ENCODE data around the gene CRYGN.

The CRYGN gene

DNA sequence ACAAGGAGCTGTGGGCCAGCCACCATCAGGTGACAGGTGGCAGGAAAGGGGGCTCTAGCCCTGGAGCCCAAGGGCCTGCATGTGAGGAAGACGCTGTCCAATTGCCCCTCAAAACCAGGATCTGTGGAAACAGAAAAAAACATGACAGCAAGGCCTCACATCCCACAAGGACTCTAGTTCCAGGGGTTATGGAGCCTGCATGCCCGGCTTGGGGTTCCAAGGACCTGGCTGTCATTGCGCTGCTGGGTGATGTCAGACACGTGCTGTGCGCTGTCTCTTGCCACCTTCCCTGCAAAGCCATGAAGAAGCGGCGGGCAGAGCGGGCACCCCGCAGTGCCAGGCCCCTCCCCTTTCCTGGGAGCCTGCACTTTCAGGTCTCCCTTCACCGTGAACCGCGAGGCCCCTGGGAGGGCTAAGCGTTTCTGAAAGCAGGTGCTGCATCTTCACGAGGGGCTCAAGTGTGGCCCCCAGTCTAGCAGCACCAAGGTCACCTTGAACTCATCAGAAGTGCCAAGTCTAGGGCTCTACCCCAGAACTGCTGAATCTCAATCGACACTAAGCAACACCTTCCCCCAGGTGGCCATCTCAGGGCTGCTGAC is 15.1 kb upstream of the CRYGN start:
- H3K27me3 ChIP-seq (ENCODE audit: insufficient read depth, low read length, poor library complexity, severe bottlenecking) = no peaks in the 10 kb centered on the region
- no peaks in the 10 kb centered on the region for H3K4me1 ChIP-seq (ENCODE audit: insufficient read depth, low read length, poor library complexity, severe bottlenecking)
- H4K20me1 ChIP-seq (ENCODE audit: insufficient read depth, low read length, poor library complexity, severe bottlenecking) = no peaks in the 10 kb centered on the region
- H3K4me2 ChIP-seq (ENCODE audit: low read depth, low read length, poor library complexity, severe bottlenecking) = no peak overlapping the region
- H2AFZ ChIP-seq (ENCODE audit: low read length) = no peak overlapping the region
- H3K9ac ChIP-seq (ENCODE audit: low read depth, low read length, poor library complexity, severe bottlenecking) = no peak overlapping the region
- TF ChIP-seq, protein P1, sequence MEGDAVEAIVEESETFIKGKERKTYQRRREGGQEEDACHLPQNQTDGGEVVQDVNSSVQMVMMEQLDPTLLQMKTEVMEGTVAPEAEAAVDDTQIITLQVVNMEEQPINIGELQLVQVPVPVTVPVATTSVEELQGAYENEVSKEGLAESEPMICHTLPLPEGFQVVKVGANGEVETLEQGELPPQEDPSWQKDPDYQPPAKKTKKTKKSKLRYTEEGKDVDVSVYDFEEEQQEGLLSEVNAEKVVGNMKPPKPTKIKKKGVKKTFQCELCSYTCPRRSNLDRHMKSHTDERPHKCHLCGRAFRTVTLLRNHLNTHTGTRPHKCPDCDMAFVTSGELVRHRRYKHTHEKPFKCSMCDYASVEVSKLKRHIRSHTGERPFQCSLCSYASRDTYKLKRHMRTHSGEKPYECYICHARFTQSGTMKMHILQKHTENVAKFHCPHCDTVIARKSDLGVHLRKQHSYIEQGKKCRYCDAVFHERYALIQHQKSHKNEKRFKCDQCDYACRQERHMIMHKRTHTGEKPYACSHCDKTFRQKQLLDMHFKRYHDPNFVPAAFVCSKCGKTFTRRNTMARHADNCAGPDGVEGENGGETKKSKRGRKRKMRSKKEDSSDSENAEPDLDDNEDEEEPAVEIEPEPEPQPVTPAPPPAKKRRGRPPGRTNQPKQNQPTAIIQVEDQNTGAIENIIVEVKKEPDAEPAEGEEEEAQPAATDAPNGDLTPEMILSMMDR (conservative IDR thresholded peaks at IDR 0.05; ENCODE audit: low read length) = no peak
- TF ChIP-seq EZH2phosphoT487 (IDR thresholded peaks at IDR 0.05; ENCODE audit: borderline replicate concordance) = no peak
- H3F3A ChIP-seq (ENCODE audit: low read depth) = no peaks in the 10 kb centered on the region
- no peaks in the 10 kb centered on the region for H3K9me3 ChIP-seq (ENCODE audit: insufficient read depth, low read depth, low read length)
- H3K79me2 ChIP-seq (ENCODE audit: insufficient read depth, low read length) = no peaks in the 10 kb centered on the region
- no peaks in the 10 kb centered on the region for H3K9me2 ChIP-seq (replicated peaks; ENCODE audit: low read depth, low read length)
- no peak overlapping the region for H3K4me3 ChIP-seq (ENCODE audit: low read length, poor library complexity, severe bottlenecking)
- H3K36me3 ChIP-seq (ENCODE audit: insufficient read depth, low read length) = no peaks in the 10 kb centered on the region

- H3K36me3 ChIP-seq (ENCODE audit: insufficient read depth, low read length) = no peaks in the 10 kb centered on the region
- H3F3A ChIP-seq (ENCODE audit: low read depth) = no peaks in the 10 kb centered on the region
- H3K4me1 ChIP-seq (ENCODE audit: insufficient read depth, low read length, poor library complexity, severe bottlenecking) = no peaks in the 10 kb centered on the region
- no peak overlapping the region for H2AFZ ChIP-seq (ENCODE audit: low read length)
- no peaks in the 10 kb centered on the region for H4K20me1 ChIP-seq (ENCODE audit: insufficient read depth, low read length, poor library complexity, severe bottlenecking)
- H3K79me2 ChIP-seq (ENCODE audit: insufficient read depth, low read length) = no peaks in the 10 kb centered on the region
- no peaks in the 10 kb centered on the region for H3K9me3 ChIP-seq (ENCODE audit: insufficient read depth, low read depth, low read length)
- H3K27me3 ChIP-seq (ENCODE audit: insufficient read depth, low read length, poor library complexity, severe bottlenecking) = no peaks in the 10 kb centered on the region
- no peak for TF ChIP-seq EZH2phosphoT487 (IDR thresholded peaks at IDR 0.05; ENCODE audit: borderline replicate concordance)
- TF ChIP-seq, protein P1 (conservative IDR thresholded peaks at IDR 0.05; ENCODE audit: low read length) = no peak
- no peak overlapping the region for H3K4me3 ChIP-seq (ENCODE audit: low read length, poor library complexity, severe bottlenecking)
- no peak overlapping the region for H3K9ac ChIP-seq (ENCODE audit: low read depth, low read length, poor library complexity, severe bottlenecking)
- H3K9me2 ChIP-seq (replicated peaks; ENCODE audit: low read depth, low read length) = no peaks in the 10 kb centered on the region
- no peak overlapping the region for H3K4me2 ChIP-seq (ENCODE audit: low read depth, low read length, poor library complexity, severe bottlenecking)
Measured at GRCh38 chr7:151454305-151454704, 14.4 kb upstream of the CRYGN start.

DNA sequence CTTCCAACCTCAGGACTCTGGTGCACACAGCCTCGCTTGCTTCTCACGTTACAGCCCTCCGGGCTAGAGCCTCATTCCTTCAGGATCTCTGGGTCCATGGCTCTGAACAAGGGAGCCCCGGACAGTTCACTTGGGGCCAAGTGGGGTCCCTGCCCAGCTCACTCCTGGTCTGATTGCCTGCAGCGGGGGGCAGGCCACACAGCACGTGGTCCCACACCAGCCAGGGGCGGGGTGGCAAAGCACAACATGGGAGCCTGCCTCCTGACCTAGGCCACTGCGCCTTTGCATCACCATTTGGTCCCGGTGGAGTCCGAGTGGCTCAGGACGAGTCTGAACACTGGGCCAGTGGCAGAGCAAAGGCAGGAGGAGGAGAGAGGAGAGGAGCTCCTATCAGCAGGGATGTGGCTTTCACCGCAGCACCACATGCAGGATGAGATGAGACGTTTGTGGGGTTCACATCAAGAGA is 13.4 kb upstream of the CRYGN start:
- H3K9ac ChIP-seq (ENCODE audit: low read depth, low read length, poor library complexity, severe bottlenecking) = no peak overlapping the region
- no peaks in the 10 kb centered on the region for H3K27me3 ChIP-seq (ENCODE audit: insufficient read depth, low read length, poor library complexity, severe bottlenecking)
- no peaks in the 10 kb centered on the region for H3K9me3 ChIP-seq (ENCODE audit: insufficient read depth, low read depth, low read length)
- peaks cover 2% of the 10 kb centered on the region for H3K4me1 ChIP-seq (ENCODE audit: insufficient read depth, low read length, poor library complexity, severe bottlenecking)
- H2AFZ ChIP-seq (ENCODE audit: low read length) = no peak overlapping the region
- H3F3A ChIP-seq (ENCODE audit: low read depth) = no peaks in the 10 kb centered on the region
- H3K36me3 ChIP-seq (ENCODE audit: insufficient read depth, low read length) = no peaks in the 10 kb centered on the region
- H3K79me2 ChIP-seq (ENCODE audit: insufficient read depth, low read length) = no peaks in the 10 kb centered on the region
- TF ChIP-seq, protein P1 (conservative IDR thresholded peaks at IDR 0.05; ENCODE audit: low read length) = no peak
- TF ChIP-seq EZH2phosphoT487 (IDR thresholded peaks at IDR 0.05; ENCODE audit: borderline replicate concordance) = no peak
- H3K4me3 ChIP-seq (ENCODE audit: low read length, poor library complexity, severe bottlenecking) = no peak overlapping the region
- no peaks in the 10 kb centered on the region for H3K9me2 ChIP-seq (replicated peaks; ENCODE audit: low read depth, low read length)
- H4K20me1 ChIP-seq (ENCODE audit: insufficient read depth, low read length, poor library complexity, severe bottlenecking) = no peaks in the 10 kb centered on the region
- no peak overlapping the region for H3K4me2 ChIP-seq (ENCODE audit: low read depth, low read length, poor library complexity, severe bottlenecking)

Measured in Loucy (cell line).